ES-I3 (cell line): Measurements from ENCODE around the gene AKAP13.

ENCODE experiments used
- H3K36me3 ChIP-seq: 2 replicates; pipeline ENCODE4 v1.6.1; 2013; ENCODE audit warnings: mild to moderate bottlenecking, low read length, control low read depth, moderate library complexity; ENCODE audit not compliant: insufficient read depth
- H3K4me1 ChIP-seq: 2 replicates; pipeline ENCODE4 v1.6.1; 2013; ENCODE audit warnings: mild to moderate bottlenecking, control low read depth, low read length; ENCODE audit not compliant: insufficient read depth
- H3K9ac ChIP-seq: 2 replicates; pipeline ENCODE4 v1.6.1; 2013; ENCODE audit warnings: low read depth, mild to moderate bottlenecking, low read length, moderate library complexity
- H3K9me3 ChIP-seq: 2 replicates; pipeline ENCODE4 v1.6.1; 2013; ENCODE audit warnings: mild to moderate bottlenecking, low read length, moderate library complexity; ENCODE audit not compliant: control insufficient read depth, insufficient read depth

AKAP13 gene

GRCh38 chr15:85451099-85451700, 70.8 kb downstream of the AKAP13 start:
- Histone ChIP-seq H3K36me3 (no peaks in the 10 kb centered on the region), H3K9me3 (peaks cover 4% of the 10 kb centered on the region), H3K9ac (no peak overlapping the region), H3K4me1 (no peaks in the 10 kb centered on the region; the same call in 1 of the 2 replicates)

GRCh38 chr15:85452436-85452835, 72.0 kb downstream of the AKAP13 start:
- Histone ChIP-seq H3K4me1 (no peaks in the 10 kb centered on the region; the same call in 1 of the 2 replicates), H3K9ac (no peak overlapping the region), H3K9me3 (peaks cover 4% of the 10 kb centered on the region), H3K36me3 (no peaks in the 10 kb centered on the region)

DNA sequence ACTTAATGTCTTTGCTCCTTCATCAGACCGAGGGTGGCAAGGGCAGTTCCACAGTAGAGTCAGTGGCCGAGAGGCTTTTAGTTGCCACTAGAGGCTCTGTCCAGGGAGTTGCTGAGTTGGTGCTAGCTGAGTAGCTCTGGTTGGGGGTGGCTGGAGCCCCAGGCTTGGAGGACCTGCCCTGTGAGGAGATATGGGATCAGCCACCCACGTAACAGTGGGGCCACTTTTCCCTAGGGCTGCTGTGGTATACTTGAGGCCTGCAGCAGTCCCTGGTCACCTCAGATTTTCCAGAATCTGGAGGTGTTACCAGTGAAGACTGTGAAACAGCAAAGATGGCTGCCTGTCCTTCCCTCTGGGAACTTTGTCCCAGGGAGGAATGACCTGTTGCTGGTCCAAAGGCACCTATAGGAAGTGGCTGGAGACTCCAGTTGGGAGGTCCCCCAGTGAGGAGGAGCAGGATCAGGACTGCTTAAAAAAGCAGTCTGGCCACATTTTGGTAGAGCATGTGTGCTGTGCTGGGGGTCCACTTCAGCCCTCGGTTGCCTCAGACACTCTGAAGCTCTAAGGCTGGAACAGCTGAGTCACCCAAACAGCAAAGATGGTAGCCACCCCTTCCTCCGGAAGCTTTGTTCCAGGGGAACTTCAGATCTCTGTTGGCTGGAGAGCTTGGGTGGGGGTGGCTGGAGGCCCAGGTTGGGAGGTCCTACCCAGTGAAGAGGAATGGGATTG, 72.9 kb downstream of the AKAP13 start:
- H3K4me1 ChIP-seq: no peaks in the 10 kb centered on the region; the same call in 1 of the 2 replicates
- H3K9me3 ChIP-seq: peaks cover 4% of the 10 kb centered on the region
- H3K9ac ChIP-seq: no peak overlapping the region
- no peaks in the 10 kb centered on the region for H3K36me3 ChIP-seq

DNA sequence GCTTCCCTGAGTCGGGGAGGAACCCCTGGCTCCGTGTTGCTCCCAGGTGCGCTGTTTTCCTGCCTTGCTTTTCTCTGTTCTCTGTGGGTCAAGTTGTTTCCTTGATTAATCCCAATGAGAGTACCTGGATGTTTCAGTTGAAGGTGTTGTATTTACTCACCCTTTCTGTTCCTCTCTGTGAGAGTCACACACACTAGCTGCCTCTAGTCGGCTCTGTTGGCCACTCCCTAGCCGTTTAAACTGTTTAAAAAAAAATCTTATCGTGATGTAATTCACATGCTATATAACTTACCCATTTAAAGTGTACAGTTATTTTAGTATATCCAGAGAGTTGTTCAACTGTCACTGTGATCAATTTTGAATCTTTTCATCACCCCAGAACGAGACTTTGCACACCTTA, 74.0 kb downstream of the AKAP13 start:
- no peaks in the 10 kb centered on the region for H3K36me3 ChIP-seq
- H3K9me3 ChIP-seq: peaks cover 4% of the 10 kb centered on the region
- H3K9ac ChIP-seq: no peak overlapping the region
- H3K4me1 ChIP-seq: no peaks in the 10 kb centered on the region; the same call in 1 of the 2 replicates

- Histone ChIP-seq H3K9ac (no peak overlapping the region), H3K4me1 (no peaks in the 10 kb centered on the region; the same call in 1 of the 2 replicates), H3K9me3 (no peaks in the 10 kb centered on the region; the same call in none of the 2 replicates), H3K36me3 (no peaks in the 10 kb centered on the region)
These were observed 75.5 kb downstream of the AKAP13 start for GRCh38 chr15:85455891-85456290.

DNA sequence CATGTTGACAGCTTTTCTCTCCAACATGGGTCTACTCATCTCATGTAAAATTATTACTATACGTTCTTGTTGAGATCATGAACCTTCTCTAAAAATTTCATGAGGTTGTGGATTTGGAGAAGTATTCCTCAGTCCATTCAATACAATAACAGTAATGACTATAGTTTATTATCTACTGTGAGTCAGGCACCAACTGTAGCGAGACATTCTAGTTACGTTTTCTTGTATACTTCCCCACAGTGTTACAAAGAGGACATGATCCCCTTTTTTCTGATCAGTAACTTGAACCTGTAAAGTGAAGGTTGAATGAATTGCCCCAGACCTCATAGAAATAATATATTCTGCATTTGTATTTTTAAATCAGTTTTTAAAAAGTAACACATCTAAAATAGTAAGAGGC, 76.4 kb downstream of the AKAP13 start:
- no peak overlapping the region for H3K9ac ChIP-seq
- no peaks in the 10 kb centered on the region; the same call in 1 of the 2 replicates for H3K9me3 ChIP-seq
- no peaks in the 10 kb centered on the region for H3K36me3 ChIP-seq
- H3K4me1 ChIP-seq: peaks cover 4% of the 10 kb centered on the region

GRCh38 chr15:85457392-85457968, 77.1 kb downstream of the AKAP13 start:
- Histone ChIP-seq H3K36me3 (no peaks in the 10 kb centered on the region), H3K4me1 (peaks cover 8% of the 10 kb centered on the region), H3K9me3 (no peaks in the 10 kb centered on the region; the same call in 1 of the 2 replicates), H3K9ac (no peak overlapping the region)

GRCh38 chr15:85458764-85459163, 78.4 kb downstream of the AKAP13 start:
- Histone ChIP-seq H3K36me3 (no peaks in the 10 kb centered on the region), H3K4me1 (peaks cover 14% of the 10 kb centered on the region), H3K9ac (no peak overlapping the region), H3K9me3 (no peaks in the 10 kb centered on the region)

- Histone ChIP-seq H3K36me3 (no peaks in the 10 kb centered on the region), H3K9ac (no peak overlapping the region), H3K4me1 (peaks cover 18% of the 10 kb centered on the region), H3K9me3 (no peaks in the 10 kb centered on the region)
These were observed 81.6 kb downstream of the AKAP13 start for GRCh38 chr15:85462029-85462428.

DNA sequence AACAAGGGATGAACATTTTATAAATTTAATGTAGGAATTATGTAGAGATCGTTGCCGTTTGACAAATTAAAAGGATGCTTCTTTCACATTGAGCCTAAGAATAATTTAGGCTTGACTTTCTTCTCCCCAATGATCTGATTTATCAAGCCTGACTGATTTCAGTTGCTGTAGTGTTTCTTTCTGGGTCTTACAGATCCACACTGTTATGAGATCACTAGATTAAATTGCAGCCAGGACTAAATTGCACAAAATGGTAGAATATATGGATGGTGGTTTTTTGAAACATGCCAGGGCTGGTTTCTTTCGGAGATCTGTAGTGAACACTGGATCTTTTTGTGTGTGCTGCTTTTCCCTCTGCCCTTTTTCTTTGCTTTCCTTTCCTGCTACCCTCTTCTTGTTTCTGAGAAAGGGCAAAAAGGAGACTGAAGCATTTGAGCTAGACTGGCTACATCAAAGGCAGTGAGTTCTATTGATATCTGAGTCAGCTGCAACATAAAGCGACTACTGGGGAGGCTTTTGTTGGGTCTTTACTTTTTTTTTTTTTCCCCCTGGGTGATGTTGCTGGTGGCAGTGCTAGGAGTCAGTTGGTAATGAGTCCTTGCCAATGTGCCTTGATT, 83.0 kb downstream of the AKAP13 start:
- Histone ChIP-seq H3K36me3 (no peaks in the 10 kb centered on the region), H3K9me3 (no peaks in the 10 kb centered on the region), H3K9ac (no peak overlapping the region), H3K4me1 (peaks cover 18% of the 10 kb centered on the region)

- H3K9me3 ChIP-seq: no peaks in the 10 kb centered on the region
- no peak overlapping the region for H3K9ac ChIP-seq
- no peaks in the 10 kb centered on the region for H3K36me3 ChIP-seq
- H3K4me1 ChIP-seq: peaks cover 18% of the 10 kb centered on the region
These were observed 83.6 kb downstream of the AKAP13 start for GRCh38 chr15:85463976-85464375.

DNA sequence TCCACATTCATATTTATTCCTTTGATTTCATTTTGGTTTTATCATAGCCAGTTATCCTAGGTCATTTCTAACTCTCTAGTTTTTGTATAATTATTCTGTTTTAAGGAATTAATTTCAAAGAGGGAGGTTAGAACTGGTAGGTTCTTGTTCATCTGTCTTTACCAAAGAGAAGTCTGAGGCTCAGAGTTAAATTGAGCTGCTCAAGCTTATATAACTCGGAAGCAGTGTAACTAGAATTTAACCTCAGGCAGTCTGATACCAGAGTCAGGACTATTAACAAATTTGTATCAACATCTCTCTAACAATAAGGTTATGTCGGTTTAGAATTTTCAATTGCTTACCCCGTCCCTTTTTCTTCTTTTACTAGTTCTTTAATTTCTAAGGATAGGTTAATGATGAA, 84.1 kb downstream of the AKAP13 start:
- peaks cover 18% of the 10 kb centered on the region for H3K4me1 ChIP-seq
- H3K9ac ChIP-seq: no peak overlapping the region
- no peaks in the 10 kb centered on the region for H3K9me3 ChIP-seq

DNA sequence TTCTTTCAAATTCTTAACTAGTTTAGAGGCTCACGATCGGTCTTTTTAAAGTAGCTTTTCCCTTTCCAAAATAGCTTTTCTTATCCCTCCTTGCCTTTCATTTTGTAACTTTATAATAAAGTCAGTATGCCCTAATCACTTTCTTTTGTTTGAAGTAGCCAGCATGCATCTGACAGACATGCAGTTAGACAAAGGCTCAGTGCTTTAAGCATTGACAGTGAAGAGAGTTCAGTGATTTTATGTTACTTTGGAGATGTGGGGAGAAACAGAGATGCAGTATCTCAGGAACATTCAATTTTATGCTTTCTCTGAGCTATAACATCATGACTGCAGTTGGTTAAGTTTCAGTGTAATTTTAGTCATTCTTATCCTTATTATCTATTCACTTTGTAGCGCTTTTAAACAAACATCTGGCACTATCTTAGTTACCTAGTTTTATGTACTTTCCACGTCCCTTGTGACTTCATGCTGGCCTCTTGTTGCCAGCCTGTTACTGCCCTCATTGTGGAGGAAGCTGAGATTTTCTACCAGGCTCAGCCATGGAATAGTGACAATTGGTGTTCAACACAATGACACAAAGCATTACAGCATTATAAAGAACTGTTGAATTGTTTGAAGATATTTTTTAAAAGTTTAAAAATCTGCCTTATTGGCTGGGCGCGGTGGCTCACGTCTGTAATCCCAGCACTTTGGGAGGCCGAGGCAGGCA, 90.3 kb downstream of the AKAP13 start:
- Histone ChIP-seq H3K36me3 (no peaks in the 10 kb centered on the region), H3K4me1 (peaks cover 14% of the 10 kb centered on the region), H3K9ac (no peak overlapping the region), H3K9me3 (no peaks in the 10 kb centered on the region)

More for the DNA sequence above, 84.1 kb downstream of the AKAP13 start:
- no peaks in the 10 kb centered on the region for H3K36me3 ChIP-seq

GRCh38 chr15:85472349-85472748, 91.9 kb downstream of the AKAP13 start:
- Histone ChIP-seq H3K9me3 (no peaks in the 10 kb centered on the region), H3K36me3 (no peaks in the 10 kb centered on the region), H3K9ac (no peak overlapping the region), H3K4me1 (peaks cover 18% of the 10 kb centered on the region)
